ENCODE results near the gene ARHGEF5.

- TF ChIP-seq PHB2 (IDR thresholded peaks at IDR 0.05; ENCODE audit: low read depth), result no peak
- no peak for TF ChIP-seq MLX (CRISPR knock-in tag; conservative IDR thresholded peaks at IDR 0.05)
- no peak for TF ChIP-seq ZFP36 (IDR thresholded peaks at IDR 0.05; ENCODE audit: low read depth, low read length, partially characterized antibody)
- no peak for TF ChIP-seq MEF2A (IDR thresholded peaks at IDR 0.05; ENCODE audit: control insufficient read depth, low read depth, low read length)
- no peak for TF ChIP-seq ZNF830 (CRISPR knock-in tag; IDR thresholded peaks at IDR 0.05)
- TF ChIP-seq ZNF217 (CRISPR knock-in tag; IDR thresholded peaks at IDR 0.05), result no peak
- TF ChIP-seq CBX8 (IDR thresholded peaks at IDR 0.05; ENCODE audit: borderline replicate concordance, extremely low read depth, low read depth, low read length, poor library complexity, severe bottlenecking), result no peak
- no peak for TF ChIP-seq CTCF (IDR thresholded peaks at IDR 0.05 in 2 of 3, conservative IDR thresholded peaks at IDR 0.05 in 1 of 3; ENCODE audit: insufficient read depth in 2 of 3, low read depth in 1 of 3, low read length in 3 of 3)
These were observed 43.1 kb downstream of the ARHGEF5 start for GRCh38 chr7:144398291-144398690.
